Measurements from ENCODE around the gene GNL2.
"Not testable (repeated sequence)": the region's sequence is repeated elsewhere in the genome, so short reads cannot be mapped to it uniquely, and the experiment has no call there.

Gene GNL2

GRCh38 chr1:37606481-37607263 lies 10.9 kb upstream of the GNL2 start:
- peak; percentile 70 for DNase-seq

GRCh38 chr1:37605806-37606474 lies 10.2 kb upstream of the GNL2 start:
- DNase-seq = no peak

- DNase-seq = no peak
Observed at GRCh38 chr1:37605061-37605650, 9.4 kb upstream of the GNL2 start.

DNA sequence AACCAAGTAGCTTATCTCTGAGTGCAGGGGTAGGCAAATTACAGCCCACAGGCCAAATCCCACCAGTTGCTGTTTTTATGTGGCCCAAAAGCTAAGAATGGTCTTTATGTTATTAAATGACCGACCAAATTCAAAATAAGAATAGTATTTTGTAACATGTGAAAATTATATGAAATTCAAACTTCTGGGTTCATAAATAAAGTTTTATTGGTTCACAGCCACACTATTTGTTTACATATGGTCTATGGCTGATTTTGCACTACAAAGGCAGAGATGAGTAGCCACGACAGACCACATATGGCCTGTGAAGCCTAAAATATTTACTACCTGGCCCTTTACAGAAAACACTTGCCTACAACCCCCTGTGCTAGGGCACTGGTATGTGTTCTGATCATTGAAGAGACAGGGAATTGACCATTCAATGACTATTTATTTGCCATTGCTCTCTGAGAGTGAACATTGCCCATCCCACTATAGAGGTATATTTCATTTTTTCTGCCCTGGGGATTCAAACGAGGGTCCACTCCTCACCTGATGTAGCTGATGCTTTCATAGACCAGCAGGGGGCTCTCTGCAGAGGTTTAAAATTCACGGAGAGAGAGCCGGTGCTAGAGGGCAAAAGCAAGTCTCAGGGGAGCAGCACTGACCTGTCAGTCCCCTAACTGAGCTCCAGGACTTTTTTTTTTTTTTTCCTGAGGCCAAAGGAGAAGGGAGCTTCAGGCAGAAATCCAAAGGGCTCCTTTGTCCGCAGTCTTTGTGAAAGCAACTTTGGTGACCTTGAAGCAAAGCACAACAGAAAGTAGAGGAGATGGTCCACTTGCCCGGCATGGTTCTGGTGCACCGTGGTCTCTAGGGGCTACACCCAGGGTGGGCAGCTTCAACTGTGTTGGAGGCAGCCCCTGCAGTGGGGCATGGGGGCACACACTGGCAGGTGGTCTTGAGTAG lies 7.3 kb upstream of the GNL2 start:
- peak; percentile 54 for DNase-seq

DNA sequence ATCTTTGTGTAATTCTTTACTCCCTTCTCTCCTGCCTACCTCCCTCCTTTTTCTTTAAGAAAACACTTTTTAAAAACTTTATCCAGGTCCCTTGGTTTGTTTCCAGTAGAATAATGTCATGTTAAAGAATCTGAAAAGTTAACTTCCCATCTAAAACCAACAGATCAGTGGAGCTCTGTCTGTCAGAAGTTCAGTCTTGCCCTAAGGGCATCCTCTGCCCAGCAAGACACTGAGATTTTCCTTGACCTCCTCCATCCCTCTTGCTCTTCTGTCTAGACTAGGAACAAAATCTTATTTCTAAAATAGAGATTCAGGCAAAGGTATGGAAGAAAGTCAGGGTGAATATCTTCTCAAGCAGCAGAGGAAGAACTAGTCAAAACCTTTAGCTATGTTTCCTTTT lies 5.7 kb upstream of the GNL2 start:
- DNase-seq = no peak

GRCh38 chr1:37599940-37600339 lies 4.2 kb upstream of the GNL2 start:
- DNase-seq = no peak

DNA sequence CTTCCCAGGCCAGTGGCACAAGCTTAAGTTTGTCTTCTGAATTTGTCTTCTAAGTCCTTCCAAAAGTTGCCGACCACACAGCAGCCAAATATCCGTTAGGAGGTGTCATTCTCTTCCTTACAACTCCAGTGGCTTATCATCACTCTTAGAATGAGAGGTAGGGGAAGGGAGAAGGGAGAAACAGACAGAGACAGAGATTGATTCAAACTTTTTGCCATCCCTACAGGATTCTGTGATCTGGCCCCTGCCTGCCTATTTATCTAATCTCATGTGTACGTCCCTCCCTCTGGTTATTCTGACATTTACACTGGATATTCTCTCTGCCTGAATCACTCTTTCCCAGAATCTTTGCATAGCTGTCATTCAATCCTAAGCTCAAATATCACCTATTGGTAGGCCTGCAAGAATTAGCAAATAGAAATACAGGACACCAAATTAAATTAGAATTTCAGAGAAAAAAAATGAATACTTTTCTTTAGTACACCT lies 488 bp upstream of the GNL2 start:
- no peak for DNase-seq

DNA sequence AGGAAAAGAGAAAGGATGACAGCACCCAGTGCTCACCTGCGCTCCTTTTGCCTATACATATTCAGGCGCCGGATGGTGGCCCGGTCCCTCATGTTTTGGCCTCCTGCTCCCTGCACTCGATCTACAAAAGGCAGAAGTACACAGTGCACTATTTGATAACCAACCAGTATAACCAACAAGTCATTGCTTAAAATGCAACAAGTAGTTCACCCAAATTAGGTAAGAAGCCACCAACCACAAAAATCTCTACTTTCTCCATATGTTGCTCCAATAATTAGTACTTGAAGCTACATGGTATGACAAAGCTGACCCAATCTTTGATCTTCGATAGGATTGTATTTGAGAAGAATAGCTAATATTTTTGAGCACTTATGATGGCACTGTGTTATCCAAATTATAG lies 2.0 kb downstream of the GNL2 start:
- DNase-seq = no peak

DNA sequence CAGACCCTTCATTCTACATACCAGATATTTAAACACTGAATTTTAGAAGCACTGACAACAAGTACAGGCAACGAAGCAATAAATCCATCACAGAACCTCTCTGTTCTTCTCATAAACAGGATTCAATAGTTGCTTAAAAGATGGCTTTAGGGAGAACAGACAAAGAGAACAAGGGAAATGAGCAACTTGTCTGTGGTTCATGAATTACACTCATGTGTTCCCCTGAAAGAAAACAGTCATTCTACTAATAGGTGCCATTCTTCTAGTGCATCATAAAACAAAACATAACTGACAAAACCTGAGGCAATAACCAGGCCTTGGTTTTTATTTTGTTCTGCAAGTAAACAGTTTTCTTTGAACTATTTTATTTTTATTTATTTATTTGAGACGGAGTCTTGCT lies 6.8 kb downstream of the GNL2 start:
- DNase-seq = no peak

DNA sequence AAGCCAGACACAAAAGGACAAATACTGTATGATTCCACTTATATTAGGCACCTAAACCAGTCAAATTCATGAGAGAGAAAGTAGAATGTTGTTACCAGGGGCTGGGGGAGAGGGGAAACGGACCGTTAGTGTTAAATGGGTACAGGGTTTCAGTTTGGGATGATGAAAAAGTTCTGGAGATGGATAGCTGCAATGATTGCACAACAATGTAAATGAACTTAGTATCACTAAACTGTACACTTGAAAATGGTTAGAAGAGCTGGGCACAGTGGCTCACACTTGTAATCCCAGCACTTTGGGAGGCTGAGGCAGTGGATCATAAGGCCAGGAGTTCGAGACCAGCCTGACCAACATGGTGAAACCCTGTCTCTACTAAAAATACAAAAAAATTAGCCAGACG lies 11.2 kb downstream of the GNL2 start:
- not testable (repeated sequence) for DNase-seq

- DNase-seq = no peak
Observed at GRCh38 chr1:37575692-37576091, 20.0 kb downstream of the GNL2 start.

- no peak for DNase-seq
Observed at GRCh38 chr1:37574834-37575480, 20.8 kb downstream of the GNL2 start.

- DNase-seq = no peak
Observed at GRCh38 chr1:37570528-37571334, 25.0 kb downstream of the GNL2 start.

DNA sequence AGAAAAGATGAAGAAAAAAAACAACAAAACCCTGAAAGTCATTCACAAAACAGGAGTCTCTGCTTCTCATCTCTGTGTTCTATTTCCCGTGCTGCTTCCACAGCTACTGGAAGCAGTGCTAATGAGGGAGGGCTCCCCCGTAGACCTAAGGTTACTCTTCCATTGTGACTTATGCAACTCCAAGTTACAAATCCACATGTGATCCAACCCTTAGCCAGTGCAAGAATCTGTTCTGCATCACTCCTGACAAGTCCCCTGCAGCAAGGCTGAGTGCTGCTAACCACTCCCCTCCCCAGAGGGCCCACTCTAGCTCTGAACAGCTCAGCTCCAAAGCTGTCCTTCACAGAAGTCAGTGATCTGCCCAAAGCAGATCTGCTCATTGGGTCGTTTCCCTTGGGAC lies 28.7 kb downstream of the GNL2 start:
- no peak for DNase-seq

DNA sequence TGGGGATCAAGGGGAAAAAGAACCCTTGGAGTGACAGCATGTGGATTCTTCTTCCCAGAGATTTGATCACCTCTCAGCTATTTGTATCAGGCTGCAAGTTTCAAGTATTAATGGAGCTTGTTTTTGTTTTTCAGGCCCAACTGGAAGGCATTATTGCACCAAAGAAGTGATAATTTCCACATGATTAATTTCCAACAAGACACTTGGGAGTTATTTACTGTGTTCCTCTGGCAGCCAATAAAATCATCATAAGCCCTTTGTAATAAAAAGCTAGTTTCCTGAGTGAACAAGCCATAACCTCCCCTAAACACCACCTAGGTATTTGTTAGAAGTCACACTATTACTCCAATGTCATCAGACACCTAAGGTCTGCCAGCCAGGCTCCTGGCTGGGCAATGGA lies 30.8 kb downstream of the GNL2 start:
- no peak for DNase-seq

GRCh38 chr1:37562984-37563383 lies 32.8 kb downstream of the GNL2 start:
- no peak for DNase-seq

DNA sequence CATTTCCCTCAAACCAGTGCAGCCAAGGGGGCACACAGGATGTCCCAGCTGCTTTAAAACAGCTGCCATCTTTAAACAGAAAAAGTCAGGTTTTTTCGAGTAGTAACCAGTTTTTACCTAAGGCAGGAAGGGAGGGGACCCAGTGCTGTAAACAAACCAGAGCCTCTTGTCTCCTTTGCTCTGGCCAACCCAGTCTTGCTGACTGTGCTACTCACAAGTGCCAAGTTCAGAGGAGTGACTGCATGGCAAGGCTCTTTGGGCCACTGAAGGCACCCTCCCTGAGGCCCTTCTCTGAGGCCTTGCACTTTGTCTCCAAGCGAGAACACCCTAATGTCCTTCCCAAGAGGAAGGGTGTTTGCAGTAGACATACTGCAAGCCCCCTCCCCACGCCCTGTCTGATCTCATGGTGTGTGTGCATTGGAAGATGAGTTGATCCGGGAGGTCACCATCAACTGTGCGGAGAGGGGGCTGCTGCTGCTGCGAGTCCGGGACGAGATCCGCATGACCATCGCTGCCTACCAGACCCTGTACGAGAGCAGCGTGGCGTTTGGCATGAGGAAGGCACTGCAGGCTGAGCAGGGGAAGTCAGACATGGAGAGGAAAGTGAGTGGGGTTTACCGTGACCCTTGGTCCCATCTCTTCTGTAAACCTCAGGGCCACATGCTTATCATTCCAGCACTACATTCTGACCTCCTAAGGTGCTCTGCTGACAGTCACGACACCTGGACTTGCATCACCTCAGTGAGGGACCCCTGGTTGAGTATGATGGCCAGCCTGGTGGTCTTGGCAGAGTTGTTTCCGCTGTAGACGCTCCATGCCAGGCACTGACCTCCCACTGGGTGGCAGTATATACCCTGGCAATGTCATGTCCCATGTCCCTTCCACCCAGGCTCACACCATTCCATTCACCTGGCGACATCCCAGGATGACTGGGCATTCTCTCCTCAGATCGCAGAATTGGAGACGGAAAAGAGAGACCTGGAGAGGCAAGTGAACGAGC lies 34.3 kb downstream of the GNL2 start:
- no peak for DNase-seq

GRCh38 chr1:37560401-37561132 lies 35.2 kb downstream of the GNL2 start:
- DNase-seq = no peak

DNA sequence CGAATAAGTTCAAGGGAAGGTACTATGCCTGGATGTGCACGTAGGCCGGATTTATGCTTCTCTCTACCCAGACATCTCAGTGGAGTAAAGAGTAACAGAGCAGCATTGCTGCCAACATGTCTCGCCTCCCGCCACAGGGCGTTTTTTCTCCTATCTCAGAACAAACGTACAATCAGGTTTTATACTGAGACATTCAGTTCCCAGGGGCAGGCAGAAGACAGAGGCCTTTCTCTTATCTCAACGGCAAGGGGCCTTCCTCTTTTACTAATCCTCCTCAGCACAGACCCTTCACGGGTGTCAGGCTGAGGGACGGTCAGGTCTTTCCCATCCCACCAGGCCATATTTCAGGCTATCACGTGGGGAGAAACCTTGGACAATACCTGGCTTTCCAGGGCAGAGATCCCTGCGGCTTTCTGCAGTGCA lies 35.8 kb downstream of the GNL2 start:
- not testable (repeated sequence) for DNase-seq
